SK-N-MC (cell line): ENCODE results near the gene DIMT1.
A peak's percentile ranks its signal among the peaks of the same experiment; 100 is the strongest.

Experiments used
- DNase-seq: peaks from one replicate; pipeline ENCODE4 v3.0.0-alpha.2; 2011; ENCODE audit warnings: low read depth, low spot score
- H3K27ac ChIP-seq: fragments of 200-600 bp; sonication (generic); 2 replicates; pipeline ENCODE4 v1.5.1; 2016; ENCODE audit warnings: mixed run types
- H3K36me3 ChIP-seq: fragments of 200-600 bp; sonication (generic); 2 replicates; pipeline ENCODE4 v1.6.1; 2017; ENCODE audit warnings: antibody characterized with exemption, low read length, mixed read lengths; ENCODE audit not compliant: insufficient read depth
- H3K4me3 ChIP-seq: fragments of 200-600 bp; sonication (generic); 2 replicates; pipeline ENCODE4 v1.5.1; 2016
- H3K9ac ChIP-seq: fragments of 200-600 bp; sonication (generic); 2 replicates; pipeline ENCODE4 v1.8.0; 2017; ENCODE audit warnings: mixed run types, mixed read lengths; ENCODE audit not compliant: insufficient read length
- H3K9me3 ChIP-seq: fragments of 200-600 bp; sonication (generic); 2 replicates; pipeline ENCODE4 v1.6.1; 2017; ENCODE audit warnings: low read depth, mild to moderate bottlenecking, antibody characterized with exemption, low read length, moderate library complexity, mixed read lengths
- EZH2 ChIP-seq: fragments of 200-600 bp; sonication (generic); IDR thresholded peaks from one replicate; pipeline ENCODE4 v1.6.1; 2017; ENCODE audit warnings: antibody characterized with exemption
- FOXP2 ChIP-seq: optimal IDR thresholded peaks from 2 replicates; pipeline ENCODE3; 2011; ENCODE audit warnings: mild to moderate bottlenecking, moderate library complexity; ENCODE audit not compliant: insufficient read depth; ENCODE audit errors: extremely low read length, control extremely low read depth
- POLR2AphosphoS5 ChIP-seq: IDR thresholded peaks from 2 replicates; pipeline ENCODE4 v1.6.1; 2012; ENCODE audit warnings: mild to moderate bottlenecking, low read depth, low read length, borderline replicate concordance

The DIMT1 gene

GRCh38 chr5:62375627-62376026 is 28.1 kb downstream of the DIMT1 start:
- no peak overlapping the region for H3K27ac ChIP-seq

GRCh38 chr5:62374090-62374489 is 29.6 kb downstream of the DIMT1 start:
- no peak for DNase-seq
- Histone ChIP-seq H3K9ac (no peak overlapping the region), H3K36me3 (peaks cover 63% of the 10 kb centered on the region), H3K9me3 (no peaks in the 10 kb centered on the region), H3K27ac (no peak overlapping the region), H3K4me3 (no peak overlapping the region)
- TF ChIP-seq EZH2 (no peak), FOXP2 (no peak), POLR2AphosphoS5 (no peak)

More at GRCh38 chr5:62375627-62376026, 28.1 kb downstream of the DIMT1 start:
- DNase-seq: no peak
- Histone ChIP-seq H3K36me3 (peaks cover 72% of the 10 kb centered on the region), H3K9me3 (no peaks in the 10 kb centered on the region), H3K4me3 (no peak overlapping the region), H3K9ac (no peak overlapping the region)
- no peak for TF ChIP-seq EZH2
- TF ChIP-seq POLR2AphosphoS5: no peak
- no peak for TF ChIP-seq FOXP2

- H3K9ac ChIP-seq: no peak overlapping the region
- H3K27ac ChIP-seq: no peak overlapping the region
- peaks cover 60% of the 10 kb centered on the region for H3K36me3 ChIP-seq
- DNase-seq: no peak
- TF ChIP-seq POLR2AphosphoS5 (no peak), FOXP2 (no peak), EZH2 (no peak)
- no peak overlapping the region for H3K4me3 ChIP-seq
- H3K9me3 ChIP-seq: no peaks in the 10 kb centered on the region
These were observed 30.3 kb downstream of the DIMT1 start for GRCh38 chr5:62373382-62373781.

DNA sequence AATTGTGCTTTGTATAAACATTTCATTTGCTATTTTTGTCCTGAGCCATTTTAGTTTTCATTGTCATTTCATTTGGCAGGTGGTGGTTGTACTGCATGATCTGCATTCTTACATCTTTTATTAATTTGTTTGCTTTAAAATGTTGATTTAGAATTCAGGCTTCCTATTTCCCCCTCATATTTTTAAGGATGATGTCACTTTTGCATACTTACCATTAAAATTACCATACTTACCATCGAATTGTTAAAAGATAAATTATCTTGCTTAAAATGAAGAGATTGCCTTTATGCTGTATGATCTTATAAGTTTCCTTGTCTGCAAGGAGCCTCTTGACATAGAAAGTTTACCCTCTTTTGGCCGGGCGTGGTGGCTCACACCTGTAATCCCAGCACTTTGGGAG is 31.1 kb downstream of the DIMT1 start:
- Histone ChIP-seq H3K27ac (no peak overlapping the region), H3K9ac (no peak overlapping the region), H3K9me3 (no peaks in the 10 kb centered on the region), H3K4me3 (no peak overlapping the region), H3K36me3 (peaks cover 58% of the 10 kb centered on the region)
- no peak for DNase-seq
- TF ChIP-seq POLR2AphosphoS5: no peak
- TF ChIP-seq FOXP2: no peak
- TF ChIP-seq EZH2: no peak

DNA sequence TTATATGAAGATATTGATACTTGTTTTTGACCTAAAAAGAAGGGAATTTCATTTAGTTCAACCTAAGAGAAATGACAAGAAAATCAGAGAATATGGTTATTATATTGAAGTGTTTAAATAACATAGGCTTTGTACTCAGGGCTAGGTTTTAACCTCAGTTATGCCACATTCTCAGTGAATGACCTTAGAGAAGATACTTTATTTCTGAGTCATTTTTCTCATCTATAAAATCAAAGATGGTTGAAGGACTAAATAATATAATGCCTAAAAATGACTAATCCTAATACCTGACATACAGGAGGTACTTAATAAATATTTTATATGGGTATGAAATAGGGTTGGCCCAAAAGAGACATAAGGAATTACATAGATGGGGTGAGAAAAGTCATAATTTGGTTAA is 32.3 kb downstream of the DIMT1 start:
- no peak overlapping the region for H3K27ac ChIP-seq
- no peak overlapping the region for H3K4me3 ChIP-seq
- DNase-seq: no peak
- no peaks in the 10 kb centered on the region for H3K9me3 ChIP-seq
- peaks cover 51% of the 10 kb centered on the region for H3K36me3 ChIP-seq
- H3K9ac ChIP-seq: no peak overlapping the region
- no peak for TF ChIP-seq POLR2AphosphoS5
- TF ChIP-seq FOXP2: no peak

- H3K27ac ChIP-seq: no peak overlapping the region
- 0 out of 2 replicates have a peak, but pooled peaks cover 7% of the 10 kb centered on the region for H3K9me3 ChIP-seq
- peaks cover 58% of the 10 kb centered on the region for H3K36me3 ChIP-seq
- H3K9ac ChIP-seq: no peak overlapping the region
- TF ChIP-seq FOXP2 (no peak), EZH2 (no peak), POLR2AphosphoS5 (no peak)
- H3K4me3 ChIP-seq: no peak overlapping the region
- no peak for DNase-seq
These were observed 34.7 kb downstream of the DIMT1 start for GRCh38 chr5:62369039-62369438.

DNA sequence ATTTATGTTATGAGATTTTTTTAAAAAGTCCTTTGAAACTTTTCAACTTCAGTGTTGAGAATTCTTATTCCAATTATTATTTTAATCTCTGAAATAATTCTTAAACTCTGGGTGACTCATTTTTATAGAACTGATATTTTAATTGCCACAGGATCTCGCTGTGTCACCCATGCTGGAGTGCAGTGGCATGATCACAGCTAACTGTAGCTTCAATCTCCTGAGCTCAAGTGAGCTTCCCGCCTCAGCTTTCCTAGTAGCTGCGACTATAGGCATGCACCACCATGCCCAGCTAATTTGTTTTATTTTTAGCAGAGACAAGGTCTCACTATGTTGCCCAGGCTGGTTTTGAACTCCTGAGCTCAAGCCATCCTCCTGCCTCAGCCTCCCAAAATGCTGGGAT is 41.0 kb downstream of the DIMT1 start:
- Histone ChIP-seq H3K4me3 (no peak overlapping the region), H3K36me3 (peaks cover 73% of the 10 kb centered on the region), H3K9ac (no peak overlapping the region), H3K27ac (no peak overlapping the region), H3K9me3 (0 out of 2 replicates have a peak, but pooled peaks cover 7% of the 10 kb centered on the region)
- TF ChIP-seq EZH2 (no peak), FOXP2 (no peak), POLR2AphosphoS5 (no peak)
- DNase-seq: no peak

- peak; percentile 16 for DNase-seq
- no peak overlapping the region for H3K4me3 ChIP-seq
- H3K27ac ChIP-seq: no peak overlapping the region
- peaks cover 68% of the 10 kb centered on the region for H3K36me3 ChIP-seq
- no peak overlapping the region for H3K9ac ChIP-seq
- no peak for TF ChIP-seq EZH2
- no peak for TF ChIP-seq POLR2AphosphoS5
- TF ChIP-seq FOXP2: no peak
- no peaks in the 10 kb centered on the region for H3K9me3 ChIP-seq
These were observed 49.5 kb downstream of the DIMT1 start for GRCh38 chr5:62354028-62354874.
